HG03280 (cell line): Measurements from ENCODE around the gene RPAIN.

Source experiments
- ATAC-seq: cut with Tn5 transposase; IDR thresholded peaks from one replicate; pipeline ENCODE4 v1.9.1; 2021; ENCODE audit warnings: mild to moderate bottlenecking, moderate library complexity; ENCODE audit not compliant: unreplicated experiment

RPAIN gene

GRCh38 chr17:5481451-5481850 lies 61.5 kb downstream of the RPAIN start:
- ATAC-seq = no peak
